Measurements from ENCODE around the gene CETN1. TPM values are rescaled to one million over a fixed set of nuclear protein-coding genes. Genes with fewer than 3 reads are reported as not detected.

The CETN1 gene
- polyA plus RNA-seq = not detected
- long read RNA-seq, donor 1 = 0 reads
- long read RNA-seq, donor 2 = 0 reads
- long read RNA-seq, donor 3 = 0 reads
- long read RNA-seq, donor 4 = 0 reads
- long read RNA-seq, donor 5 = 0 reads
- long read RNA-seq, donor 6 = 0 reads
- long read RNA-seq, donor 7 = 0 reads
- long read RNA-seq, donor 8 = 0 reads
- long read RNA-seq, donor 9 = 0 reads
- long read RNA-seq, donor 10 = 0 reads
- long read RNA-seq, donor 11 = 0 reads

DNA sequence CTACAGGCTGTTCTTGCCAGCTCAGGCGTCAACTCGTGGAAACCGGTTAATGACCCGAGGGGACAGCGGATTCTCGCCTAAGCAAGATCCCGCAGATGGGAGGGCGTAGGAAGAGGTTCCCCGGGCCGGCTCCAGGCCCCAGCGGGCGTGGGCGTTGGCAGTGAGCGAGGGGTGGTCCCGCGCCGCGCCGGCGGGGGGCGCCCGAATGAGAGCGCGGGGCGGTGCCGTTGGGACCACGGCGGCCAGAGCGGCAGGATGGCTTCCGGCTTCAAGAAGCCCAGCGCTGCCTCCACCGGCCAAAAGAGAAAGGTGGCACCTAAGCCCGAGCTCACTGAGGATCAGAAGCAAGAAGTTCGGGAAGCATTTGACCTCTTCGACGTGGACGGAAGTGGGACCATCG lies at the start of gene CETN1:
TSS of gene CETN1 (plus strand) at position 227 of the 400 bp plus-strand sequence. CDS start at position 256, 29 bp downstream.
- Histone ChIP-seq H3K9me3 (ENCODE audit: control insufficient read depth, low read depth, low read length) (no peaks in the 10 kb centered on the region), H3K4me1 (ENCODE audit: control insufficient read depth, insufficient read depth, low read length) (no peaks in the 10 kb centered on the region), H3K27ac (ENCODE audit: low read length) (no peak within 1 kb of the TSS), H3K4me3 (ENCODE audit: low read length) (no peak within 1 kb of the TSS), H3K27me3 (ENCODE audit: control insufficient read depth, insufficient read depth, low read length) (no peaks in the 10 kb centered on the region), H3K36me3 (ENCODE audit: control insufficient read depth, insufficient read depth, low read length) (no peaks in the 10 kb centered on the region)
- DNase-seq = no peak
- WGBS (ENCODE audit: insufficient coverage, low lambda C conversion rate) = no CpG with 5 or more reads among the region's 38 CpGs

DNA sequence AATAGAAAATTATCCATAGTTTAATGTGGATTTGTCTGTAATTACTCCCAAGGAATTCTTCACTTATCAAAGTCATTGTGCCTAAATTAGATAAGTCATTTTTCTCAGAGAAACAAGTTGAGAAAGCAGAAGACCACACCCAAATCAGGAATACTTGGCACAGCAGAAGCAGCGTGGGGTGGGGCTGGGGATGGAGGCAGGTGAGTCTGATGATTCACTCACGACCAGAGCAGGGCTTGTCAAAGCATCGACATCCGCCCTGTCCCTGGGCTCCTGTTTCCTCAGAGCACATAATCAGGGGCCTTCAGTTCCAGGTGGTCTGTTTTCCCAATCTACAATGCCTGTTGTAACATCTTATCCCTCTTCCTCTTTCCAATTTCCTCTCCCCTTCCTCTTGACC lies 48.2 kb upstream of the CETN1 start:
- no CpG with 5 or more reads among the region's 4 CpGs for WGBS (ENCODE audit: insufficient coverage, low lambda C conversion rate)
- H3K9me3 ChIP-seq (ENCODE audit: control insufficient read depth, low read depth, low read length) = no peaks in the 10 kb centered on the region

GRCh38 chr18:532632-533031 lies 47.5 kb upstream of the CETN1 start:
- H3K4me1 ChIP-seq (ENCODE audit: control insufficient read depth, insufficient read depth, low read length) = no peaks in the 10 kb centered on the region
- no peak overlapping the region for H3K4me3 ChIP-seq (ENCODE audit: low read length)
- H3K36me3 ChIP-seq (ENCODE audit: control insufficient read depth, insufficient read depth, low read length) = no peaks in the 10 kb centered on the region
- H3K27ac ChIP-seq (ENCODE audit: low read length) = no peak overlapping the region
- no peaks in the 10 kb centered on the region for H3K27me3 ChIP-seq (ENCODE audit: control insufficient read depth, insufficient read depth, low read length)
- H3K9me3 ChIP-seq (ENCODE audit: control insufficient read depth, low read depth, low read length) = no peaks in the 10 kb centered on the region
- no peak for DNase-seq

More for the DNA sequence above, 48.2 kb upstream of the CETN1 start:
- no peak overlapping the region for H3K4me3 ChIP-seq (ENCODE audit: low read length)
- no peak overlapping the region for H3K27ac ChIP-seq (ENCODE audit: low read length)
- DNase-seq = no peak
- H3K4me1 ChIP-seq (ENCODE audit: control insufficient read depth, insufficient read depth, low read length) = no peaks in the 10 kb centered on the region
- H3K27me3 ChIP-seq (ENCODE audit: control insufficient read depth, insufficient read depth, low read length) = no peaks in the 10 kb centered on the region
- H3K36me3 ChIP-seq (ENCODE audit: control insufficient read depth, insufficient read depth, low read length) = no peaks in the 10 kb centered on the region

GRCh38 chr18:533995-534601 lies 46.1 kb upstream of the CETN1 start:
- Histone ChIP-seq H3K27me3 (ENCODE audit: control insufficient read depth, insufficient read depth, low read length) (no peaks in the 10 kb centered on the region), H3K4me1 (ENCODE audit: control insufficient read depth, insufficient read depth, low read length) (no peaks in the 10 kb centered on the region), H3K4me3 (ENCODE audit: low read length) (no peak overlapping the region), H3K36me3 (ENCODE audit: control insufficient read depth, insufficient read depth, low read length) (no peaks in the 10 kb centered on the region), H3K9me3 (ENCODE audit: control insufficient read depth, low read depth, low read length) (no peaks in the 10 kb centered on the region), H3K27ac (ENCODE audit: low read length) (no peak overlapping the region)
- 38% methylated on average over 1 of the region's 6 CpGs for WGBS (ENCODE audit: insufficient coverage, low lambda C conversion rate)
- DNase-seq = no peak

- no peak for DNase-seq
- no peaks in the 10 kb centered on the region for H3K9me3 ChIP-seq (ENCODE audit: control insufficient read depth, low read depth, low read length)
- no peak overlapping the region for H3K27ac ChIP-seq (ENCODE audit: low read length)
- no peak overlapping the region for H3K4me3 ChIP-seq (ENCODE audit: low read length)
- 76% methylated on average over 2 of the region's 4 CpGs for WGBS (ENCODE audit: insufficient coverage, low lambda C conversion rate)
- H3K36me3 ChIP-seq (ENCODE audit: control insufficient read depth, insufficient read depth, low read length) = no peaks in the 10 kb centered on the region
- no peaks in the 10 kb centered on the region for H3K27me3 ChIP-seq (ENCODE audit: control insufficient read depth, insufficient read depth, low read length)
- H3K4me1 ChIP-seq (ENCODE audit: control insufficient read depth, insufficient read depth, low read length) = no peaks in the 10 kb centered on the region
These were observed 36.6 kb upstream of the CETN1 start for GRCh38 chr18:543447-544078.

GRCh38 chr18:549967-550366 lies 30.2 kb upstream of the CETN1 start:
- H3K4me3 ChIP-seq (ENCODE audit: low read length) = no peak overlapping the region
- WGBS (ENCODE audit: insufficient coverage, low lambda C conversion rate) = no CpG with 5 or more reads among the region's 3 CpGs
- no peak overlapping the region for H3K27ac ChIP-seq (ENCODE audit: low read length)
- no peaks in the 10 kb centered on the region for H3K9me3 ChIP-seq (ENCODE audit: control insufficient read depth, low read depth, low read length)
- no peaks in the 10 kb centered on the region for H3K36me3 ChIP-seq (ENCODE audit: control insufficient read depth, insufficient read depth, low read length)
- DNase-seq = no peak
- no peaks in the 10 kb centered on the region for H3K27me3 ChIP-seq (ENCODE audit: control insufficient read depth, insufficient read depth, low read length)
- H3K4me1 ChIP-seq (ENCODE audit: control insufficient read depth, insufficient read depth, low read length) = no peaks in the 10 kb centered on the region

- DNase-seq = no peak
- Histone ChIP-seq H3K9me3 (ENCODE audit: control insufficient read depth, low read depth, low read length) (no peaks in the 10 kb centered on the region), H3K4me1 (ENCODE audit: control insufficient read depth, insufficient read depth, low read length) (no peaks in the 10 kb centered on the region), H3K36me3 (ENCODE audit: control insufficient read depth, insufficient read depth, low read length) (no peaks in the 10 kb centered on the region), H3K27ac (ENCODE audit: low read length) (no peak overlapping the region), H3K27me3 (ENCODE audit: control insufficient read depth, insufficient read depth, low read length) (no peaks in the 10 kb centered on the region), H3K4me3 (ENCODE audit: low read length) (no peak overlapping the region)
- 40% methylated on average over 1 of the region's 4 CpGs for WGBS (ENCODE audit: insufficient coverage, low lambda C conversion rate)
These were observed 28.6 kb upstream of the CETN1 start for GRCh38 chr18:551404-552061.

DNA sequence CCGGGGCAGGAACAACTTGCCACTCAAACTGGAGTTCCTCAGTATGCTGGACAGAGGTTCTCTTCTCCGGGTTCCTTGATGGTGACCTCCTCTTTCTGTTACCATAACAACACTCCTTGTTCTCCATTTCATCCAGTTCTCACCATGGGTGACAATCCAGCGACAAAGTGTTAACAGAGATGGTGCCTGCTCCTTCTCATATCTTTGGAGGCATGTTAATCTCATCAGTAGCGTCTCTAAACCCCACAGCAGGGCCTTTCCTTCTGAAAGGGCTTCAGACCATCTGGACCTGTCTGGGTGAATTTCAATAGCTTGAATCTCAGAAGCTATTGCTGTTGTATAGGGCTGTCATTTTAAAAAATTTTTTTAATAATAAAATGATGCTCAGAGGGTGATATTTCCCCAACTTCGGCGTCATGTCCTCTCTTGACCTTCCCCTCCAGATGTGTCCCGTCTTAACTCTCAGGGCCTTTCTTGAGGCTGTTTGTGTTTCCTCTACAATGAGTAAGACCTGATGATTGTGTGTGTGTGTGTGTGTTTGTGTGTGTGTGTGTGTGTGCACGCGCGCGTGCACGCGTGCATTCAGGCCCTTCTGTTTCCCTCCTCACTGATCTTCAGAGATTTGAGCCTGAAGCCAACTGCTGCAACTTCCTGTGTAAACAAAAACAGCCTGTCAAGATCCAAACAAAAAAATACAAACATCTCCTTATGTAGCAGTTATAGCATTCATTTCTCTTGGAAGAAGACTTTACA lies 24.3 kb upstream of the CETN1 start:
- Histone ChIP-seq H3K4me1 (ENCODE audit: control insufficient read depth, insufficient read depth, low read length) (no peaks in the 10 kb centered on the region), H3K27me3 (ENCODE audit: control insufficient read depth, insufficient read depth, low read length) (no peaks in the 10 kb centered on the region)

GRCh38 chr18:564708-565561 lies 15.2 kb upstream of the CETN1 start:
- no peak overlapping the region for H3K27ac ChIP-seq (ENCODE audit: low read length)
- no peaks in the 10 kb centered on the region for H3K4me1 ChIP-seq (ENCODE audit: control insufficient read depth, insufficient read depth, low read length)
- no peaks in the 10 kb centered on the region for H3K9me3 ChIP-seq (ENCODE audit: control insufficient read depth, low read depth, low read length)
- no peak overlapping the region for H3K4me3 ChIP-seq (ENCODE audit: low read length)
- no peak for DNase-seq
- WGBS (ENCODE audit: insufficient coverage, low lambda C conversion rate) = 79% methylated on average over 2 of the region's 11 CpGs
- no peaks in the 10 kb centered on the region for H3K27me3 ChIP-seq (ENCODE audit: control insufficient read depth, insufficient read depth, low read length)
- no peaks in the 10 kb centered on the region for H3K36me3 ChIP-seq (ENCODE audit: control insufficient read depth, insufficient read depth, low read length)

More for the DNA sequence above, 24.3 kb upstream of the CETN1 start:
- Histone ChIP-seq H3K36me3 (ENCODE audit: control insufficient read depth, insufficient read depth, low read length) (no peaks in the 10 kb centered on the region), H3K9me3 (ENCODE audit: control insufficient read depth, low read depth, low read length) (no peaks in the 10 kb centered on the region), H3K27ac (ENCODE audit: low read length) (no peak overlapping the region), H3K4me3 (ENCODE audit: low read length) (no peak overlapping the region)
- 80% methylated on average over 1 of the region's 13 CpGs for WGBS (ENCODE audit: insufficient coverage, low lambda C conversion rate)
- no peak for DNase-seq

All from large intestine (tissue), 12 donors.